ACC112 (cell line): ENCODE results near the gene LOXHD1.

Source experiments
- H2AFZ ChIP-seq: fragments of 200-600 bp; sonication (generic); one replicate; pipeline ENCODE4 v1.6.0; 2017; ENCODE audit warnings: antibody characterized with exemption, low read length; ENCODE audit not compliant: unreplicated experiment
- H3K27ac ChIP-seq: fragments of 200-600 bp; sonication (generic); 2 replicates; pipeline ENCODE4 v1.5.1; 2014; ENCODE audit warnings: low read depth, mild to moderate bottlenecking, antibody characterized with exemption, low read length, moderate library complexity
- H3K27me3 ChIP-seq: fragments of 200-600 bp; sonication (generic); 2 replicates; pipeline ENCODE4 v1.6.1; 2014; ENCODE audit warnings: mild to moderate bottlenecking, antibody characterized with exemption, low read length, moderate library complexity, mixed read lengths; ENCODE audit not compliant: insufficient read depth
- H3K36me3 ChIP-seq: fragments of 200-600 bp; sonication (generic); 2 replicates; pipeline ENCODE4 v1.6.1; 2016; ENCODE audit warnings: mild to moderate bottlenecking, antibody characterized with exemption, low read length, moderate library complexity, mixed read lengths; ENCODE audit not compliant: insufficient read depth
- H3K4me1 ChIP-seq: fragments of 200-600 bp; sonication (generic); one replicate; pipeline ENCODE4 v1.6.1; 2016; ENCODE audit warnings: low read length, mixed read lengths; ENCODE audit not compliant: insufficient read depth, unreplicated experiment, control insufficient read depth
- H3K4me3 ChIP-seq: fragments of 200-600 bp; sonication (generic); 2 replicates; pipeline ENCODE4 v1.5.1; 2014; ENCODE audit warnings: mild to moderate bottlenecking, low read depth, low read length
- H3K79me2 ChIP-seq: fragments of 200-600 bp; sonication (generic); one replicate; pipeline ENCODE4 v1.6.0; 2016; ENCODE audit warnings: low read length; ENCODE audit not compliant: control insufficient read depth, unreplicated experiment, insufficient read depth

LOXHD1 gene

GRCh38 chr18:46562674-46563192, 94.3 kb downstream of the LOXHD1 start:
- Histone ChIP-seq H3K79me2 (no peaks in the 10 kb centered on the region), H3K4me3 (no peak overlapping the region), H2AFZ (no peak overlapping the region), H3K27ac (no peak overlapping the region), H3K36me3 (no peaks in the 10 kb centered on the region), H3K27me3 (peaks cover 34% of the 10 kb centered on the region), H3K4me1 (no peaks in the 10 kb centered on the region)

- no peaks in the 10 kb centered on the region for H3K36me3 ChIP-seq
- H2AFZ ChIP-seq: no peak overlapping the region
- H3K4me1 ChIP-seq: no peaks in the 10 kb centered on the region
- H3K4me3 ChIP-seq: no peak overlapping the region
- no peak overlapping the region for H3K27ac ChIP-seq
- H3K27me3 ChIP-seq: peaks cover 14% of the 10 kb centered on the region; the same call in 1 of the 2 replicates
- no peaks in the 10 kb centered on the region for H3K79me2 ChIP-seq
These were observed 96.4 kb downstream of the LOXHD1 start for GRCh38 chr18:46560671-46561045.

GRCh38 chr18:46559946-46560670, 96.9 kb downstream of the LOXHD1 start:
- H3K79me2 ChIP-seq: no peaks in the 10 kb centered on the region
- H2AFZ ChIP-seq: no peak overlapping the region
- no peaks in the 10 kb centered on the region for H3K36me3 ChIP-seq
- H3K4me3 ChIP-seq: no peak overlapping the region
- peaks cover 12% of the 10 kb centered on the region; the same call in 1 of the 2 replicates for H3K27me3 ChIP-seq
- H3K4me1 ChIP-seq: no peaks in the 10 kb centered on the region
- no peak overlapping the region for H3K27ac ChIP-seq

GRCh38 chr18:46559296-46559695, 97.7 kb downstream of the LOXHD1 start:
- Histone ChIP-seq H3K4me3 (no peak overlapping the region), H3K27me3 (peaks cover 12% of the 10 kb centered on the region; the same call in 1 of the 2 replicates), H3K36me3 (no peaks in the 10 kb centered on the region), H3K79me2 (no peaks in the 10 kb centered on the region), H3K4me1 (no peaks in the 10 kb centered on the region), H3K27ac (no peak overlapping the region), H2AFZ (no peak overlapping the region)

- H3K27me3 ChIP-seq: peaks cover 2% of the 10 kb centered on the region; the same call in 1 of the 2 replicates
- H3K79me2 ChIP-seq: no peaks in the 10 kb centered on the region
- H2AFZ ChIP-seq: no peak overlapping the region
- no peaks in the 10 kb centered on the region for H3K36me3 ChIP-seq
- no peak overlapping the region for H3K27ac ChIP-seq
- no peak overlapping the region for H3K4me3 ChIP-seq
- no peaks in the 10 kb centered on the region for H3K4me1 ChIP-seq
These were observed 100.3 kb downstream of the LOXHD1 start for GRCh38 chr18:46556590-46557206.

GRCh38 chr18:46555724-46556123, 101.3 kb downstream of the LOXHD1 start:
- Histone ChIP-seq H3K4me1 (no peaks in the 10 kb centered on the region), H3K27me3 (peaks cover under 1% of the 10 kb centered on the region; the same call in 1 of the 2 replicates), H3K36me3 (no peaks in the 10 kb centered on the region), H3K79me2 (no peaks in the 10 kb centered on the region), H3K4me3 (no peak overlapping the region), H2AFZ (no peak overlapping the region), H3K27ac (no peak overlapping the region)

- Histone ChIP-seq H3K79me2 (no peaks in the 10 kb centered on the region), H3K4me3 (no peak overlapping the region), H3K27ac (no peak overlapping the region), H3K4me1 (no peaks in the 10 kb centered on the region), H3K36me3 (no peaks in the 10 kb centered on the region), H3K27me3 (peaks cover 3% of the 10 kb centered on the region; the same call in 1 of the 2 replicates), H2AFZ (no peak overlapping the region)
These were observed 101.8 kb downstream of the LOXHD1 start for GRCh38 chr18:46555213-46555612.

- Histone ChIP-seq H3K79me2 (no peaks in the 10 kb centered on the region), H3K36me3 (no peaks in the 10 kb centered on the region), H3K27me3 (peaks cover 8% of the 10 kb centered on the region; the same call in 1 of the 2 replicates), H3K4me1 (no peaks in the 10 kb centered on the region), H3K4me3 (no peak overlapping the region), H3K27ac (no peak overlapping the region), H2AFZ (no peak overlapping the region)
These were observed 102.5 kb downstream of the LOXHD1 start for GRCh38 chr18:46554406-46555080.

- H3K27ac ChIP-seq: no peak overlapping the region
- no peaks in the 10 kb centered on the region for H3K79me2 ChIP-seq
- H3K36me3 ChIP-seq: no peaks in the 10 kb centered on the region
- no peak overlapping the region for H2AFZ ChIP-seq
- H3K27me3 ChIP-seq: peaks cover 8% of the 10 kb centered on the region; the same call in 1 of the 2 replicates
- H3K4me3 ChIP-seq: no peak overlapping the region
- no peaks in the 10 kb centered on the region for H3K4me1 ChIP-seq
These were observed 106.4 kb downstream of the LOXHD1 start for GRCh38 chr18:46550609-46551008.

GRCh38 chr18:46547520-46547919, 109.5 kb downstream of the LOXHD1 start:
- no peaks in the 10 kb centered on the region for H3K36me3 ChIP-seq
- peaks cover 8% of the 10 kb centered on the region; the same call in 1 of the 2 replicates for H3K27me3 ChIP-seq
- H3K4me1 ChIP-seq: no peaks in the 10 kb centered on the region
- H3K27ac ChIP-seq: no peak overlapping the region
- H3K79me2 ChIP-seq: no peaks in the 10 kb centered on the region
- no peak overlapping the region for H3K4me3 ChIP-seq
- H2AFZ ChIP-seq: no peak overlapping the region
